GM18907 (cell line): Measurements from ENCODE around the gene TPRKB.
"Not testable (repeated sequence)": the region's sequence is repeated elsewhere in the genome, so short reads cannot be mapped to it uniquely, and the experiment has no call there.

Source experiments
- ATAC-seq: cut with Tn5 transposase; IDR thresholded peaks from one replicate; pipeline ENCODE4 v1.9.1; 2021; ENCODE audit warnings: mild to moderate bottlenecking, moderate library complexity; ENCODE audit not compliant: unreplicated experiment

Gene TPRKB

DNA sequence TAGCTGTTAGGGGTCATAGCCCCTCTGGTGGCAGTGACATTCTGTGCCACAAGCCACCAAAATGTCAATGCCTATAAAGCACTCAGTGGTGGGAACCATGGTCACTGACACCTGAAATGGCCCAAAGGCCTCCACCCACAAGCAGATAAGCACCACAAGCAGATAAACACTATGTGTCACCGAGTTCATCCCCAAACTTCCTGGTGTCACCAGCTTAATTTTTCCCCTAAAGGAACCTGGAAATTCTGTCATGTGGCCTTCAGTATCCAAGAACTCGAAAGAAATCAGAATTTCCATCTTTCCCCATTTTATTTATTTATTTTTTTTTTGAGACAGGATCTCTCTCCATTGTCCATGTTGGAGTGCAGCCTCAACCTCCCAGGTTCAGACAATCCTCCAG is 3.6 kb upstream of the TPRKB start:
- no peak for ATAC-seq

DNA sequence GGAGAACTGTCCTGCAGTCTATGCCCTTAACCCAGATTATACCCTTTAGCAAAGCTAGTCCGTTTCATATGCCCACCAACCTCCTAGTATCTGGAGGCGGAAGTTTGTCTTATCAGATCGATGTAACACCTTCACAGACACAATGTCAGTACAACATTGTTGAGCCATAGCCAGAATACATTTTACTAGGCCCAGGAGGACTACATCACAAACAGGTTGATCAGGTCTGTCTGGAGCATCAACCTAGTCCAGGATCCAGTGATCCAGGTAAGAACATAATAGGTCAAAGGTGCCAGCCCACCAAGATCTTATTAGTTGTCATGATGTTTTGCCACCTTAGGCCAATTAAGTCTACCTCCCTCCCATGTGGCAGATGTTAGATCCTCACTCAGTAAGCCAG is 2.0 kb upstream of the TPRKB start:
- no peak for ATAC-seq

DNA sequence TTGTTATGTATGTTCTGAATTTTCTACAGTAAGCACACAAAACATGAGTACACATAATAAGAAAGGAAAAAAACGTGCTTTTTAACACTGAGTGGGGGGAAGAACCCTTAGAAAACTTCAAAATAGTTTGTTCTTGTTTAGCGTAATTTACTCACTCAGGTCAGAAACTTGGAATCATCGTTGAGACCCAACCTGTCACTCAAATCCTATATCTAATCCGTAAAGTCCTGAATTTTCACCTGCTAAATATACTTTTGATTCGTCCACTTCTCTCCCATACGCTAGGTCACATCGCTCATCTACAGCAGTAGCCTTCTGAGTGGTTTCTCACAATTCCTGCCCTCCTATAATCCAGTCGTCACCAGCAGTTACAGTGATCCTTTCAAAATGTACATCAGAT is 767 bp downstream of the TPRKB start:
- ATAC-seq: no peak

DNA sequence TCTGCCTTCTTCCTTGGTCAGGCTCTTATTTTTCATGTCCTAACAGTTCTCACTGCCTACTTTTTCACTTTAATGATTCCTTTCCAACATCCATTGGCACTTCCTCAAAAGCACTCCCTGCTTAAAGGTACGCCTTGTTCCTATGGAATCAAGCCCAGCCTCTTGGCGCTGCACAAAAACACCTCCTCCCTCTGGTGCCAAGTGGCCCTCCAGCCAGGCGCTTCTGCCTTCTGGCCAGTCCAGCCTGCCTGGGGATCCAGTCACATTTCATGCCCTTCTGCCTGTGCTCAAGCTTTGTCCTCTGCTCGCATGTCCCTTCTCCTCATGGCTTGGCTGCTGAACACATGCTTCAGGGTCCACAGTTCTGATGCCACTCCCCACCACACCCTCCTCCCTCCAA is 6.3 kb downstream of the TPRKB start:
- ATAC-seq: no peak

DNA sequence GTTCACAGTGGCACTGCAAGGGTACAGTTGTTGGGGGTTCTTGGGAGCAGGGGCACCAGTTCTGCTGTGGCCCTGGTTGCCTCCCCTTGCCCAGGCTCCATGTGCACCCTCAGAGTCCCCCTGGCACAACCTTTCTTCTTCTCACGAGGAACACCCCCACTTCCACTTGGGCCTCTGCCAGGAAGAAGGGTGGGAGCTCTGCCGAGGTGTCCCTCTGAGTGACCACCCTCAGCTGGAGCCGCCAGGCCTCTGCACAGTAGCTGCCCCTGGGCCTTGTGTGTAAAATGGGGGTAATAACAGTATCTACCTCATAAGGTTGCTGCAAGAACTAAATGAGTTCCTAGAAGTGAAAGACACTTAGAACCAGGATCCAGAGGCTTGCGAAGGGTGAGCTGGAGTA is 8.4 kb downstream of the TPRKB start:
- ATAC-seq: no peak

DNA sequence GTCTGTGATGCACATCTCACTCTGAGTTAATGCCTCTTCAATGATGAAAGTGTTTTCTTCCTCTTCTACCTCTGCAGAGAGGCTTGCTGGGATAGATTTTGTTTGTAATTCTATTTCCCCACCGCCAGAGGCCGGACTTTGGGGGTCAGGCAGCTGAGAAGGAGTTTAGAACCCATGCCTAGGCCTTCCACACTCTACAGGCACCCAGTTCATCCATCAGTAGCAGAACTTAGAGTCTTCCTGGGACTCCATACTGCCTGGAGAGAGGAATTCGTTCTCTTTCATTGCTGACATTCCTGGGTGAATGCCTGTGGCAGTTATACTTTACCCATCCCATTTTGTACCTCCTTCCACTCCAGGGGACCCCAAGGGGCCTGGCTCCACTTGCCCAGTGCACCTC is 9.1 kb downstream of the TPRKB start:
- no peak for ATAC-seq

DNA sequence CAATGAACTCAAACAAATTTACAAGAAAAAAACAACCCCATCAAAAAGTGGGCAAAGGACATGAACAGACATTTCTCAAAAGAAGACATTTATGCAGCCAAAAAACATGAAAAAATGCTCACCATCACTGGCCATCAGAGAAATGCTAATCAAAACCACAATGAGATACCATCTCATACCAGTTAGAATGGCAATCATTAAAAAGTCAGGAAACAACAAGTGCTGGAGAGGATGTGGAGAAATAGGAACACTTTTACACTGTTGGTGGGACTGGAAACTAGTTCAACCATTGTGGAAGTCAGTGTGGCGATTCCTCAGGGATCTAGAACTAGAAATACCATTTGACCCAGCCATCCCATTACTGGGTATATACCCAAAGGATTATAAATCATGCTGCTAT is 10.5 kb downstream of the TPRKB start:
- ATAC-seq: not testable (repeated sequence)

DNA sequence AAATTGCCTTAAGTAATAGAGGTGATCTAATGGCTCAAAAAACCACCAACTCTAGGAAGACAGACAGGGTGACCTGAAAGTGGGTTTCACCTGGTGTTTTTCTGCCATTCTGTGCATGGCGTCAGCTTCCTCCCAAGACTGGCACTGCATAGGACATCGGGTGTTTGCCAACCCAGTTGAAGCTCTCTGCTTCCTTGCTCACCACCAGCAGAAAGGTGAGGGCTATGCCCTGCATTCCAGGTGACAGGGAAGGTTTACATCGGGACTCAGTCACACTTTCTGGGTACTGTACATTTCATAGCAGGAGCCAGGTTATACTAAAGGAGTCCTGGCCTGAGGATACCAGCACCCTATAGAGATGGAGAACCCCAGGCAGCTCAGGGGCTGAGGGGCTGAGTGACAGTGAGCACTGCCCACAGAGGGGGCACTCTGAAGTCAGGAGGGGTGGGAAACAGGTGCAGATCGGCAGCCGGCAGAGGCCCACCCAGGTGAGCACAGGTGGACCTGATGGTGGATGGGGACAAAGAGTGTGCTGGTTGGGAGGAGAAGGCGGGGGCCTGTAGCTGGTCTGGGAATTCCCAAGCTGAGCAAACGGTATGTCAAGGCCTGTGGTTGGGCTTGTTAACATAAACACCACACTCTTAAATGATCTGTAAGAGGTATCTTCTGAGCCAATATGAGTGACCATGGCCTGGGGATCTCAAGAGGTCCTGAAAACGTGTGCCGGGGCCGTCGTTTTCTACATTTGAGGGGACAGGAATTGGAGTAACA is 18.1 kb downstream of the TPRKB start:
- ATAC-seq: no peak

DNA sequence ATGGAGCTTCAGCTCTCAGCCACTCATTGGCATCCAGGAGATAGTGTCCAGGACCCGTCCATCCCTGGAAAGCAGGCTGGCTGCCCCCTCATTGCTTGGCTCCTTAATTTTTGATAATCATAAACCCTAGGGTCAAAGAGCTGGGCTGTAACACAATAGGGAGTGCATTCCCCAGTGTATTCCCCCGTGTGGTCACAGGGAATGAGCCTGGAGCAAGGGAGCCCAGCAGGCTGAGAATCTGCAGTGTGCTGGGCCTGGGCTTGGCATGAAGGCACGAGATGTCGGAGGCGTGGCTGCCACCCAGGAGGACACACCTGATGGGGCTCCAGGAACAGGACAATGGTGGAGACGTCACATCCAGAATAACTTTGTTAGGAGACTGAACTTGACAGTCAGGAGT is 18.7 kb downstream of the TPRKB start:
- ATAC-seq: no peak

DNA sequence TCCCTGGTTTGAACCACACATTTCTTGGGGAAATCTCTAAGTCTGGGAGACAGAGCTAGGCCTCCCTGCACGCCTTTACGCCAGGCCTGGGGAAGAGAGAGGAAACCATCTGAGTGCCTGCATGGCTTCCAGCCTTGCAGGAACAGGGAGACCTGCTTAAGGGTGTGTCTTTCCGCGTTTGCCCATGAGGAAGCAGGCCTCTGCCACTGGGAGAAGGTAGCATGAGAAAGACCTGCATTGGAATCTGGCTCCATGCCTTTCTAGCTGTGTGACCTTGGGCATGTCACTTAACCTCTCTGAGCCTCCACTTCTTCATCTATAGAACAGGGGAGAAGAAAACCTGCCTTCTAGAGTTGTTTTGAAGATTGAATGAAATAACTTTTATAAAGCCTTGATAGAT is 19.4 kb downstream of the TPRKB start:
- not testable (repeated sequence) for ATAC-seq

DNA sequence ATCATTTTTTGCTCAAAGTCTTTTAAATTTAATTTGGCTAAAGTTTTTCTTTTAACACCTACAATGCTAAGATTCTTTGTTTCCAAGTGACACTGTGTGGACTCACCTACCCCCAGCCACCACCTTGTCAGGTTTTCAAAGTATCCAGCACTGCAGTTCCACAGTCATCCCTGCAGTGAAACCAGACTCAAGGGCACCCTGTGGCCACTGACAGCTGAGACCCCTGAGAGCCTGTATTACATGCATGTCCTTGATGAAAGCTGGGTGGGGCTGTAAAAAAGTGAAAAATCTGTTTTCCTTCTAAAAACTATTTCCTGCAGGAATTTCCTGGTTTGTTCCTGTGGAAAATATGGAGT is 19.9 kb downstream of the TPRKB start:
- no peak for ATAC-seq

DNA sequence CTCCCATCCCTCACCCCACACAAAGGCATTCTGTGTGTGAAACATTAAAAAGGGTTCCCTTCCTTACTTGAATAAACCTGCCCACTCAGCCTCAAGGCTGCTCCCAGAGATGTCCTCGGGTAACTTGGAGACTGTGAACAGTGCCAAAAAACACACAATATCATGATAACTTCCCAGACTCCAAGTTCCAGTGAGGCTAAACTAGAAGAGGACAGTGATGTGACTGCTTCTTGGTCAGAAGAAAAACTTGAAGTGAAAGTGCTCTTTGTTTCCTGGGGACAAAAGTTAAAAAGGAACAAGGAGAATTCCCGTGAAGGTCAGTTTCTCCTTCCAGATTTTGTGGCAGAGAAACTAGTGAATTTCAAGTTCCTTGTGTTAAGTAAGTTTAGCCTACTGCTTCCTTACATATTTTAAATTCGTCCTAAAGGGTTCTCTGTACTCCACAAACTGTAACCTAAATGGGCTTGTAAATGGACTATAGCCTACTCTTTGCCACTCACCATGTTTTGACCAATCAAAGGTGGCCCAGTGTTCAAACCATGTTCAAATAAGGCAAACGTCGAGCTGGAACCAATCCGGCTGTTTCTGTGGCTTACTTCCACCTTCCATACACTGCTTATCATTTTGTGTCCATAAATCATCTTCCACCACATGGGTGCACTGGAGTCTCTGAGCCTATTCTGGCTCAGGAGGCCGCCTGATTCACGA is 20.4 kb downstream of the TPRKB start:
- no peak for ATAC-seq

DNA sequence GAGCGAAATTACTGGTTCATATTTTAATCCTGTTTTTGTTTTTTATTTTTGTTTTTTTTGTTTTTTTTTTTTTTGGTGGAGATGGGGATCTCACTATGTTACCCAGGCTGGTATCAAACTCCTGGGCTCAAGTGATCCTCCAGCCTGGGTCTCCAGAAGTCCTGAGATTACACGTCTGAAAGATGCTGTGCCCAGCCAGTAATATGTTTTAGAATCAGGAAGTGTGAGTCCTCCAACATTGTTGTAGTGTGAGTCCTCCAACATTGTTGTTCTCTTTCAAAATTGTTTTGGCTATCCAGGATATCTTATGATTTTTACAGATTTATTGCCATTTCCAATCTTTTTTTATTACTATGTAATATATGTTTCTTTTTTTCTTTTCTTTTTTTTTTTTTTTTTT is 23.1 kb downstream of the TPRKB start:
- no peak for ATAC-seq

DNA sequence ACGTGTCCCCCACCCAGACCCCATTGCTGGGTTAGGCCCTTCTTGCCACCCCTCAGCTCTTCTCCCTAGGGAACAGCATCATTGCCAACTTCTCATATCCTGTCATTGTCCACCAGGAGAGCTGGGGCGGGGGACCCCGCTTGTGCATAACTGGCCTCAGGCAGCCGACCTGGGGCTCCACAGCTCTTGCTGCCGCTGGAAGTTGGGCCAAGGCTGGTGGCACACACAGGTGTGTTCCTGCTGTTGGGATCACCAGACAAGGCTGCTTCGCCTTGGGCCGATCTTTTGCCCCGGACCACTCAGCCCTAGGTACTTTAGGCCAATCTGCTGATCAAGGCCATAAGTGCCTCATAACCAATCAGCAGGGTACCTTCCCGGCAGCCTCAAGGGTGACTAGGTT is 28.6 kb downstream of the TPRKB start:
- ATAC-seq: no peak

DNA sequence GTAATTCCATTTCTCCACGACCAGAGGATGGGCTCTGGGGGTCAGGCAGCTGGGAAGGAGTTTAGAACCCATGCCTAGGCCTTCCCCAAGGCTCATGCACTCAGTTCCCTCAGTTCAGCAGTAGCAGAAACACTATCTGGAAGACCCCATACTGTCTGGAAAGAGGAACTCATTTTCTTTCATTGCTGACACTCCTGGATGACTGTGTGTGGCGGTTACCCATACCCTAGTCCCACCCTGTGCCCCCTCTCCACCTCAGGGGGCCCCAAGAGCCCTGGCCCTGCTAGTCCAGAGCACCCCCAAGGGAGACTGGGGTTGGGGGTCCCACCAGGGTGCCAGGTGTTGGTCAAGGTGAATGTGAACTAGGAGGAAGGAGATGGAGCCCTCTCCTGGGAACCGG is 29.5 kb downstream of the TPRKB start:
- no peak for ATAC-seq

DNA sequence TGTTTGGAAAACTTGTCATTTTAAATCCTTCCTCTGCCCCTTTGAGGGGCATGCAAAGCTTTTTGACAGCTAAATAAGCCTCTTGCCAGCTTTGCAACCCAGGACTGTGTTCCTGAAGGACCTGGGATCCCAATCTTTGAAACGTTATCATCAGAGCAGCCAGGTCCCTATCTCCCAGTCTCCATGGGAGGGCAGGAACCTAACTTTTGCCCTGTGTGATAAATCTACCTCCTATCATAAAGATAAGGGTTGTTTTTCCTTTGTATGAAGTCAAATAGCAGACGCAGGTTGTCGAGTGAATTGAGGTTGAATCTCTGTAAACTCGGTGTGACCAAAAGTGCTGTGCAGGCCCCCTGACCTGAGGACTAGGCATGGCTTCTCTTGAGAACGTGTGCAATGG is 30.1 kb downstream of the TPRKB start:
- ATAC-seq: no peak

DNA sequence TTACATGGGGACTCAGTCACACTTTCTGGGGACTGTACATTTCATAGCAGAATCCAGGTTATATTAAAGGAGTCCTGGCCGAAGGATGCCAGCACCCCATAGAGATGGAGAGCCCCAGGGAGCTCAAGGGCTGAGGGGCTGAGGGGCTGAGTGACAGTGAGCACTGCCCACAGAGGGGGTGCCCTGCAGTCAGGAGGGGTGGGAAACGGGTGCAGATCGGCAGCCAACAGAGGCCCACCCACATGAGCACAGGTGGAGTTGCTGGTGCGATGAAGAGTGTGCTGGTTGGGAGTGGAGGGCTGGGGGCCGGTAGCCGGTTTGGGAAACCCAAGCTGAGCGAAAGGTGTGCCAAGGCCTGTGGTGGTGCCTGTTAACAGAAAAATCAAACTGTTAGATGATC is 32.1 kb downstream of the TPRKB start:
- no peak for ATAC-seq

DNA sequence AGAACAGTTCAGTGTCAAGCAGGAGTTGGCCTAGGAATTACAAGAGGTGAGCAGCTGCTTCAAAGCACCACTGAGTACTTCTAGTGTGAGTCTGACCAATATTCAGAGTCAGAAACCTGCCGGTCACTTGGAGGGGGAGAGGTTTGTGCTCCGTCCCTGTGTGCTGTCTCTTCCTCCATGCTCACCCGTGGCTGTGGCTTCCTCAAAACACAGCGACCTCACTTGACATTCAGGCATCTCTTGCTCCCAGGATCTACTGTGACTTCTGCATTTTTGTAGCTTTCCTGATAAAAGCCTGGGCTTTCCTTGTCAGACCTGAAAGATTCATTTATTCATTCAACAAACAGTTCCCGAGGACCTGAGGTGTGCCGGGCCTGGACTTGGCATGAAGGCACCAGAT is 32.9 kb downstream of the TPRKB start:
- no peak for ATAC-seq

DNA sequence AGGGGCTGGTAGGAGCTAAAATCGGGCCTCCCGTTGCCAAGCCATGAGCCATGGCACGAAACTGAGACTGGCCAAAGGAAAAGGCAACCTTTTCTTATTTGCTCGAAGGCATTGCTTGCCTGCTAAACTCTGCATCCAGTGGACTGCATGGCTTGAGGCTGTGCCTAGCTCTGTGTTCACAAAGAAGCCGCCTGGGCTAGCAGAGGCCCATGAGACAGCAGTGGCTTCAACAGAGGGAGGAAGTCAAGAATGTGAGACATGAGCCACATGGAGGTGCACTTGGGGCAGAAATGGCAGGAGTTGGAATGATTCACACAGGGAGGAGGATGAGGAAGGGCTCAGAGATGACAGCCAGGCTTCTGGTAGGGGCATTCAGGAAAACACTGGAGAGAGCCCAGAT is 33.5 kb downstream of the TPRKB start:
- ATAC-seq: no peak

DNA sequence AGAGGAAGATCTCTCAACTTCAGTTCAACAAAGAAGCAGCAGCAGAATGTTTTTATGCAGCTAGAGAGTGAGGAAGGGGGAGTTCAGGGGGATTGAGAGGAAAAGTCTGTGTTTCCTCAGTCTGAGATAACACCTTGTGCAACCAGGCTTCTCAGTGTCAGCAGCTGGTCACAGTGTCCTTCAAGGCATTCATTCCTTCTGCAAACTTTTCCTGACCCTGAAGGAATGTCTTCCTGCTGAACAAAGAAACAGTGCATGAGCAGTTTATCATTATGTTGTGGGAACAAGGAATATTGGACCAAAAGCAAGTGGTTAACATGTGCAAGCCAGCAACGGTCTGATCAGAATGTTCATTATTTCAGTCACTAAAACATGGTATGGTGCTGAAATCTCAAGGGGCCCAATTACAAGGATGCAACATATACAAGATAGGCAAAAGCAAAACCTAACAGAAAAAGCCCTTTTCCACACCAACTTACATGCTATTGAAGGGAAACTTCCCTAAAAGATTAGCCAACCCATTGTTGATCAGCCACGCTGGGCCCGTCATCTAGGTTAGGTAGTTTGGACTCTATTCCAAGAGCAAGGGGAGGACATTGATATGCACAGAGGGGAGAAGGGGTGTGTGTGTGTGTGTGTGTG is 34.2 kb downstream of the TPRKB start:
- not testable (repeated sequence) for ATAC-seq

DNA sequence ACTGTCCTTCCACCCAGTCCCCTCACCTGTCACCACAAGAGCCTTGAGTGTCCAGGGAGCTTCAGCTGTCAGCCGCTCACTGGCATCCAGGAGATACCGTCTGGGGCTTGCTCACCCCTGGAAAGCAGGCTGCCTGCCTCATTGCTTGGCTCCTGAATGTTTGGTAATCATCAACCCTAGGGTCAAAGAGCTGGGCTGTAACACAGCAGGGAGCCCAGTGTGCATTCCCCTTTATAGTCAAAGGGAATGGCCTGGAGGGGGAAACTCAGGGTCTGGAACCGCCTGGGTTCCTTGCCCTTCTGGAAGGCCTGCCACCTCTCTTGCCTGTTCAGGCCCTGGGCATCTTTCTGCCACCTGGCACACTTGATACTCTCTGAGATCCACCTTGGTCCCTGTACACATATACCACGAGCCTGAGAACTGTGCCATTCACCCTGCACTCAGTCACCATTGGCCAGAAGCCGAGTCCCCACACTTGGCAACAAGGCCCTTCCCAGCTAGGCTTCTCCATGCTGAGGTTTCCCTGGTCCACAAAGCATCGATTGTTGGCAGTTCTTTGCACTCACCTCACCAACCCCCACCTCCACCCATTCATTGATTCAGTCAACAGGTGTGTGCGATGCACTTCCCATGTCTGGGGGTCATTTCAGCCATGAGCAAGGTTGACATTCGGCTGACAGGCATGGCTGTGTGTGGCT is 35.0 kb downstream of the TPRKB start:
- no peak for ATAC-seq

DNA sequence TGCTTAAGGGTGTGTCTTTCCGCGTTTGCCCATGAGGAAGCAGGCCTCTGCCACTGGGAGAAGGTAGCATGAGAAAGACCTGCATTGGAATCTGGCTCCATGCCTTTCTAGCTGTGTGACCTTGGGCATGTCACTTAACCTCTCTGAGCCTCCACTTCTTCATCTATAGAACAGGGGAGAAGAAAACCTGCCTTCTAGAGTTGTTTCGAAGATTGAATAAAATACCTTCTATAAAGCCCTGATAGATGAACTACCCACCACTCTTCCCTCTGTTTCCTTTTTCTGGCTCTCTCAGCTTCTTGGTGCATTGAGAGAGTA is 35.7 kb downstream of the TPRKB start:
- ATAC-seq: not testable (repeated sequence)
